Progenitor cell of endocrine pancreas (in vitro differentiated cells): ENCODE measurements around the gene MBOAT2. TPM values are rescaled to one million over a fixed set of nuclear protein-coding genes. Genes with fewer than 3 reads are reported as not detected.

Experiments
- DNase-seq: peaks from one replicate; pipeline ENCODE4 v3.0.0; 2021; ENCODE audit warnings: low spot score; ENCODE audit not compliant: unreplicated experiment
- H3K27ac Mint-ChIP-seq: 2 replicates; pipeline ENCODE4 v1.8.0; 2021; ENCODE audit warnings: mild to moderate bottlenecking, moderate library complexity, mixed read lengths
- H3K27me3 Mint-ChIP-seq: 2 replicates; pipeline ENCODE4 v1.8.0; 2021; ENCODE audit warnings: mixed read lengths
- H3K36me3 Mint-ChIP-seq: 2 replicates; pipeline ENCODE4 v1.8.0; 2022; ENCODE audit warnings: mixed read lengths; ENCODE audit not compliant: insufficient read depth
- H3K4me1 Mint-ChIP-seq: 2 replicates; pipeline ENCODE4 v1.8.0; 2021; ENCODE audit warnings: low read depth, mixed read lengths
- H3K4me3 Mint-ChIP-seq: 2 replicates; pipeline ENCODE4 v1.8.0; 2021; ENCODE audit warnings: low read depth, mild to moderate bottlenecking, moderate library complexity, mixed read lengths
- H3K9me3 Mint-ChIP-seq: 2 replicates; pipeline ENCODE4 v1.8.0; 2021; ENCODE audit warnings: low read depth, mixed read lengths
- CTCF ChIP-seq: fragments of 200-600 bp; sonication (generic); IDR thresholded peaks from one replicate; pipeline ENCODE4 v1.5.0; 2021; ENCODE audit warnings: antibody characterized with exemption, mild to moderate bottlenecking; ENCODE audit not compliant: unreplicated experiment
- total RNA-seq: library from RNA; stranded (reverse); gene quantifications from 2 replicates; pipeline ENCODE4 v1.2.1, GENCODE V29; 2021

MBOAT2 gene
- total RNA-seq, 1 donor from 2014 or later: 49.8 TPM

GRCh38 chr2:8806885-8807704 lies 196.4 kb downstream of the MBOAT2 start:
- DNase-seq: no peak
- no peak overlapping the region for H3K4me3 Mint-ChIP-seq
- H3K27ac Mint-ChIP-seq: no peak overlapping the region
- no peaks in the 10 kb centered on the region for H3K27me3 Mint-ChIP-seq
- H3K4me1 Mint-ChIP-seq: peaks cover 4% of the 10 kb centered on the region
- peaks cover 51% of the 10 kb centered on the region for H3K36me3 Mint-ChIP-seq
- no peak for TF ChIP-seq CTCF
- H3K9me3 Mint-ChIP-seq: no peaks in the 10 kb centered on the region

- no peaks in the 10 kb centered on the region for H3K9me3 Mint-ChIP-seq
- peaks cover 45% of the 10 kb centered on the region for H3K36me3 Mint-ChIP-seq
- H3K27me3 Mint-ChIP-seq: no peaks in the 10 kb centered on the region
- H3K4me3 Mint-ChIP-seq: no peak overlapping the region
- H3K27ac Mint-ChIP-seq: no peak overlapping the region
- H3K4me1 Mint-ChIP-seq: peaks cover 4% of the 10 kb centered on the region
- DNase-seq: no peak
- no peak for TF ChIP-seq CTCF
Observed at GRCh38 chr2:8805278-8806210, 197.9 kb downstream of the MBOAT2 start.

GRCh38 chr2:8803658-8804379 lies 199.7 kb downstream of the MBOAT2 start:
- H3K4me3 Mint-ChIP-seq: no peak overlapping the region
- H3K27me3 Mint-ChIP-seq: no peaks in the 10 kb centered on the region
- no peak for TF ChIP-seq CTCF
- no peak overlapping the region for H3K27ac Mint-ChIP-seq
- H3K4me1 Mint-ChIP-seq: peaks cover 4% of the 10 kb centered on the region
- DNase-seq: no peak
- H3K9me3 Mint-ChIP-seq: no peaks in the 10 kb centered on the region
- H3K36me3 Mint-ChIP-seq: peaks cover 43% of the 10 kb centered on the region

GRCh38 chr2:8802741-8803140 lies 200.7 kb downstream of the MBOAT2 start:
- Mint-ChIP-seq H3K4me3 (no peak overlapping the region), H3K36me3 (peaks cover 38% of the 10 kb centered on the region), H3K9me3 (no peaks in the 10 kb centered on the region), H3K27ac (no peak overlapping the region), H3K4me1 (peaks cover 4% of the 10 kb centered on the region), H3K27me3 (no peaks in the 10 kb centered on the region)
- no peak for TF ChIP-seq CTCF
- no peak for DNase-seq

Other genes starting within 250 kb of the MBOAT2 start
- gene KIDINS220, start 166.1 kb downstream of the MBOAT2 start, total RNA-seq: 96.7 and 99.2 TPM in 2 replicates
- 65.4 and 69.3 TPM in 2 replicates for gene ASAP2, start 203.1 kb upstream of the MBOAT2 start, total RNA-seq